GM18502 (cell line): ENCODE data around the gene FPR3.

Experiments
- ATAC-seq: cut with Tn5 transposase; IDR thresholded peaks from one replicate; pipeline ENCODE4 v1.9.1; 2021; ENCODE audit warnings: mild to moderate bottlenecking; ENCODE audit not compliant: unreplicated experiment, poor library complexity

The FPR3 gene

GRCh38 chr19:51873097-51873496 lies 78.1 kb downstream of the FPR3 start:
- no peak for ATAC-seq
